Measurements from ENCODE around the gene LRRC74A.
"Not testable (repeated sequence)": the region's sequence is repeated elsewhere in the genome, so short reads cannot be mapped to it uniquely, and the experiment has no call there.

LRRC74A gene

DNA sequence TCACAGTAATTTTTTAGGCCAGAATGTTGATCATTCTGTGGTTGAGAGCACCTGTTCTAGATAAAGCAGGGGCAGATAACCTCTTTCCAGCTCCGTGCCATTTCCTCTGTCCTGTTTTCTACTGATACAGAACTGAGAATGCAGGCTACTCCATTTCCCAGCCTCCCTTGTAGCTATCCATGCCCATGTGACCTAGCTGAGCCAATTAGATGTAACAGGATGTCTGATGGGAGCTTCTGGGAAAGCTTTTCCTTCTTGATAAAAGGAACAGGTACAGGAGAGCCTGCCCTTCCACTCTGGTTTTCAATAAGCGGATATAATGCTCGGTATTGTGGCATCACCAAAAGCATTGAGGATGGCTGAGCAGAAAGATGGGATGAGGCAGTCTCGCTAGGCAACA, 54.2 kb downstream of the LRRC74A start:
- H3K4me3 ChIP-seq (ENCODE audit: low read depth, low read length): no peak overlapping the region
- DNase-seq (ENCODE audit: low read depth): no peak

DNA sequence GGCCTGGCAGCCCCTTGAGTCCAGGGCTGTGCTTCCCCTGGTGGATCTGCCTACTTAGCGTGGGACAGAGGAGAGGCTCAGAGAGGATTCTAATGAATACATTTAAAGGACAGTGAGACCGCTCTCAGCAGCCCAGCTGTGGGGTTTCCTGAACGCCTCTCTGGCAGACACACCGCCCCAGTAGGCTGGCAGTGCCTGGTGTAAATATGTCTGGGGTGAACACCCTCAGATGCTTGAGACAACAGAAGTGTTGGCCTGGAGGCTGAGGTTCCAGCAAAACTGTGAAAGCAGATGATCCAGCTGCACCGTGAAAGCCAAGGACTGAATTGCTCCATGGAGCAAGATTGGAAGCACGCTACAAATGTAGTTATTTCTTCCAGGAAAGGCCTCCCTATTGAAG, 55.1 kb downstream of the LRRC74A start:
- DNase-seq (ENCODE audit: low read depth): no peak
- H3K4me3 ChIP-seq (ENCODE audit: low read depth, low read length): no peak overlapping the region

DNA sequence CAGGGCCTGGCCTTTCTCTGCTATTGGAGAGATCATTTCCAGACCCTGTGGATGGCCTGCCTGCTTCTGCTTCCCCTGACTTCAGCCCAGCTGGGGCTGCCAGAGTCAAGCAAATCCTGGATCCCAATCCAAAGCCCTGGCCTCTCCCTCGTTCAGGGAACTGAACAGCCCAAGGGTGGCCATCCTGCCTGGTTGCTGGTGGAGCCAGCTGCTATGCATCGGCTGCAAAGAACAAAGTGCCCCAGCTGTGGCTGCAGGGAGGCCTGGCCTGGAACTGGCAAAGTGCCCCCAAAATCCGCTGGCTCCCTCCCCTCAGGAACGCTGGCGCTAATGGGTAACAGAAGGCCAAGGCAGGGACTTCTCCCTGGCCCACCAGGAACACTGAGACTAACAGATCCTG, 56.4 kb downstream of the LRRC74A start:
- H3K4me3 ChIP-seq (ENCODE audit: low read depth, low read length): no peak overlapping the region
- DNase-seq (ENCODE audit: low read depth): no peak

DNA sequence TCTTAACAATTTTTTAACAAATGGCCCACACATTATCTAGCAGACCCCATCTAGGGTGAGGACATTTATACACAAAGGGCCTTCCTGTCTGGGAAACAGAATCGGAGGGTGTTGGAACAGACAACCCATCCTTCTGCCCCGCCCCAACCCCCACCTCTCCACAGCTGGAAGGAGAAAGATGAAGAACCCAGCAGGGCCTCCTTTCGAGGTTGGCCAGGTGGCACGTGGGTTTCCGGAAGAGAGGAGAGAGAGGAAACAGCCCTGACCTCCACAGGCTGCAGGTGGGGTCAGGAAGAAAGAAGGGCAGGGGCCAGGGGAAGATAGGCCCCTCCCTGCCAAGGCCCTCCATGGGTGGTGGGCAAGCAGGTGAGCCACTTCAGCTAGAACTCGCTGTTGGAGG, 57.2 kb downstream of the LRRC74A start:
- H3K4me3 ChIP-seq (ENCODE audit: low read depth, low read length): no peak overlapping the region
- DNase-seq (ENCODE audit: low read depth): no peak

DNA sequence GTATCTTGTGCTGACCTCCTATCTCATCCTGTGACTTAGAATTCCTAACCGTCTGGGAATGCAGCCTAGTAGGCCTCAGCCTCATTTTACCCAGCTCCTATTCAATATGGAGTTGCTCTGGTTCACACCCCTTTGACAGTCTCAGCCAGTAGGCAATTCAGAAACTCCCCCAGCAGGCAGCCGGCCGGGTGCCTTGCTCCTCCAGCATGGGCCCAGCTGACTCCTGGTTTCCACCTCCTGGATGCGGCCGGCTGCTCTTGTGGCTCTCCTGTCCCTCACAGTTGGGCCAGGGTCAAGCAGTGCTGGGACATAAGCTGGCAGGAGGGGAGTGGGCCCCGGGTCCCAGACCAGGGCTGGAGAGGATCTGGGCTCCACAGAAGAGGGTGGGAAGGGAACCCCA, 58.2 kb downstream of the LRRC74A start:
- H3K4me3 ChIP-seq (ENCODE audit: low read depth, low read length): no peak overlapping the region
- no peak for DNase-seq (ENCODE audit: low read depth)

DNA sequence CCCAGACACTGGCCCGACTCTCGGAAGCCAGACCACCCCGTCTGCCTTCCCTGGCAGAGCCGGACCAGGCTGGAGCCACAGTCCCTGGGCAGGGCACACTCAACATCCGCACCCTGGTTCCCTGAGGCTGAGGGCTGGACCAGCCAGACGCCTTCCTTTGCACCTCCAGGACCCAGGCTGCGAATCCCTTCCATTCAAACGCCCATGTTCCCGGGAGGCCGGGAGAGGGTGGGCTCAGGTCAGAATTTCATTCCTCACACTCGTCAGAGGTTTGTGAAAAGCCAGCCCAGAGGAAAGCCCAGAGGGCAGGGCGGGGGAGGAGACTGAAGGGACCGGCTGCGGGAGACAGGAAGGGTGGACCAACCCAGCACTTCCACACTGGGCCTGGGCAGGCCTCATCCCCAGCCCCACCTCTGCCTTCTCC, 58.7 kb downstream of the LRRC74A start:
- no peak overlapping the region for H3K4me3 ChIP-seq (ENCODE audit: low read depth, low read length)
- DNase-seq (ENCODE audit: low read depth): no peak

DNA sequence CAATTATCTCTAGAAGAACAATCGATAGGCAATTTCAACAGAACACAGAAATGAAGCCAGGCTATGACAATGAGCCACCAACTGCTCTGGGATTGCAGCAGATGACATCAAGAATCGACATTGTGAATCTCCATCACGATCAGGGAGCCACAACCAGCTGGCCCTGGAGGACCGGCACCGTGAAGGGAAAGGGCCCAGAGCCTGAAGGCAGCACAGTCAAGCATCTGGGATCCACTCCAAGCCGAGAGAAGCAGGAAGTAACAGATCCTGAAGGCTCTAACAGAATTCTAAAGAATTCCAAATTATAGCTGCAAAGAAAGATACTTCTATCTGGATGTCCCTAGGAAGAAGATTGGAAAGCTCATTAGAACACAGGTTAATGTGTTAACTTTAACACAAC, 61.0 kb downstream of the LRRC74A start:
- H3K4me3 ChIP-seq (ENCODE audit: low read depth, low read length): no peak overlapping the region

DNA sequence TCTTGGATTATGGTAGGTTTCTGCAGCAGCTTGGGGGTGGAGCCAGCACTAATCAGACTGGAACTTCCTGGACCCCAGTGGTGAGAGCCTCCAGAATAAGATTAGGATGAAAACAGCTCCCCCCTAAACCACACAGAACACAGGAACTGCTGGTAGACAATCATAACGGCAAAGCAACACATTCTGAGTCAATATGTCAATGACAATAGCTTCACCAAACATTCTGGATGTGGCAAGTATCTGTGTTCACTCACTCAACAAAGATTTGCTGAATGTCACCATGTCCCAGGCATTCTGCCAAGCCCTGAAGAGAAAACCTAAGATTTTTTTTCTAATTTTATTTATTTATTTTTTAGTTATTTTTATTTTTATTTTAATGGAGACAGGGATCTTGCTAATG, 65.2 kb downstream of the LRRC74A start:
- no peak overlapping the region for H3K4me3 ChIP-seq (ENCODE audit: low read depth, low read length)
- no peak for DNase-seq (ENCODE audit: low read depth)

More for the DNA sequence above, 61.0 kb downstream of the LRRC74A start:
- no peak for DNase-seq (ENCODE audit: low read depth)

DNA sequence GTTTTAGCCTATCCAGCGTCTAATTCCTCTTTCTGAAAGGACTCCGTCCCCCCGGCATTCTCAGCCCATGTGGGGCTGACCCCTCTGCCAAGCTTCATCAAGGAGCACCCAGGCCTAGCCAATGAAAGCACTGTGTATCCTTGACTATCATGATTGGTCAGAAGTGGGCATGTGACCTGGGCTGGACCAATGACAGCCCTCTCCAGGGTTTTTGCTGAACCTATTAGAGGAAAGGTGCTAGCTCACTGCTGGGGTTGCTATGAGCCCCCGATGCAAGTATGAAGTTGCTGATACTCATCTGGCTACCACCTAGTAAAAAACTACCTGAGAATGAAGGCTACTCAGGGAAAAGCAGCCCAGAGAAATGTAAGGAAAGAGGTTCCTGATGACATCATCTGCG, 68.1 kb downstream of the LRRC74A start:
- H3K4me3 ChIP-seq (ENCODE audit: low read depth, low read length): no peak overlapping the region
- DNase-seq (ENCODE audit: low read depth): no peak

DNA sequence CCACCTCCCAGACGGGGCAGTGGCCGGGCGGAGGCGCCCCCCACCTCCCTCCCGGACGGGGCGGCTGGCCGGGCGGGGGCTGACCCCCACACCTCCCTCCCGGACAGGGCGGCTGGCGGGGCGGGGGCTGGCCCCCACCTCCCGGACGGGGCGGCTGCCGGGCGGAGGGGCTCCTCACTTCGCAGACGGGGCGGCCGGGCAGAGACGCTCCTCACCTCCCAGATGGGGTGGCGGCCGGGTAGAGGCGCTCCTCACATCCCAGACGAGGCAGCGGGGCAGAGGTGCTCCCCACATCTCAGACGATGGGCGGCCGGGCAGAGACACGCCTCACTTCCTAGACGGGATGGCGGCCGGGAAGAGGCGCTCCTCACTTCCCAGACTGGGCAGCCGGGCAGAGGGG, 71.8 kb downstream of the LRRC74A start:
- DNase-seq (ENCODE audit: low read depth); H3K4me3 ChIP-seq (ENCODE audit: low read depth, low read length): not testable (repeated sequence)

DNA sequence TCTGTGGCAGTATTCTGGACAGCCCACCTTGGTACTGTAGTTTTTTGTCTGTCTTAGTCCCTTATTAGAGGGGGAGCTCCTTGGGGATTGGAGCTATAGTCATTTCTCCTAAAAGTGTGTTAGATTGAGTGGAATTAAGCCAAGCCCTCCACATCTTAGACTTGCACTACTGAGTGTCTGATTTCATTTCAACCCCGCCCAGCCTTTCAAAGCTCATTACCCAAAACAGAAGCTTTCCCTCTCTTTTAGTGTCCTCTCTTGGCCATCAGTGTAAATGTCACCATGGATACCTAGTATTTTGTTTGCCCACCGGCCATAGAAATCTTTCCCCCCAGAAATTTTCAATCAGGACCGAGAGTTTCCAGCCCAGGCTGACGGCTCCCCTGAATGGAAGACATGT, 74.5 kb downstream of the LRRC74A start:
- DNase-seq (ENCODE audit: low read depth): no peak
- H3K4me3 ChIP-seq (ENCODE audit: low read depth, low read length): no peak overlapping the region

DNA sequence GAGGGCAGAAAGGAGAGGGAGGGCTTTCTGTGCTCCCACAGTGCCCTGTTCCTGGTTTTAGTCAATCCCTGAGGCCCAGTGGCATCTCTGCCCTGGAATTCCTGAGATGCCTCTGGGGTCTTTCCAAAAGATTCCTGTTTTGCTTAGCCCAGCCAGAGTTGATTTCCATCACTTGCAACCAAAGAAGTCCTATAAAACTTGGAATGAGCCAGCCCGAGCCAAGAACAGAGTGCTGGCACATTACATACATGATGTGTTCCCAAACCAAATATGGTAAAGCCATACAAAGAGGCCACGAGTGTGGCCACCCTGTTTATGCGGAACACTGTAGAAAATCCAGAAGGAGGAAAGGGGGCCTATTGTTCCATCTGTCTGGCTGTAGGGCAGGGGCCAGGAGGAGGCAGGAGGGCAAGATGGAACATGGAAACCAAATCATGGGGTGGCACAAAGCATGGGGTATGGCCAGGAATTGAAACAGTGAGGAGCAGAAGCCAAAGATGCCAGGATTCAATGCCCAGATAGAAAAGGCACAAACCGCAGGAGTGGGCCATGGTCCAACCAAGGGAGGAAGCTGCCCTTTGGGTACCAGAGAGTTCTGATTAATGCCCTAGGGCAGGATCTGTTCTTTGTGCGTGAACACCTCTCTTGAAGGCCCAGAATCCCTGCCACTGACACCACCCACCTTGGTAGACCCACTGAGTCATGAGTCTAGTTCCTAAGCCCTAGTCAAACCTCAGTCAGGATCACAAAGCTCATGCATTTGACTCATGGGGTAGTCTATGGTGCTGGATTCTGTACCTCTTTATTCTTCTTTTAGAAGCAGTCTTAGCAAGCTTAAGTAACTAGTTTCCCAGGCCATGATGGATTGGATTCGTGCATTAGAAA, 75.2 kb downstream of the LRRC74A start:
- no peak overlapping the region for H3K4me3 ChIP-seq (ENCODE audit: low read depth, low read length)
- DNase-seq (ENCODE audit: low read depth): no peak

DNA sequence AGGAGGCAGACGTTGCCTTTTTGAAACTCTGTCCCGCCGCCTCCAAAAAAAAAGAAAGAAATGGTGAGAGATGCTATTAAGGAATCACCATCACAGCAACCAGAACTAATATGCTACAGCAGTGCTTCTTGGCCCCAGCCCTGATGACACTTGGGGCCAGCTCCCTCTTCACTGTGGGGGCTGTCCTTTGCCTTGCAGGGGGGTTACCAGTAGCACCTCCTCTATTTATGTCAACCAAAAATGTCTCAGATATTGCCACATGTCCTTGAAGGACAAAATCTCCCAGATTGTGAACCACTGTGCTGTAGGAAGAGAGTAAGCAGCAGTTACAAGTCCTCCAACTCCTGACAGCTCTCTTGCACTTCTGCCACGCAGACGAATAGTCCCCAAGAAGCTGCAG, 76.4 kb downstream of the LRRC74A start:
- no peak for DNase-seq (ENCODE audit: low read depth)
- no peak overlapping the region for H3K4me3 ChIP-seq (ENCODE audit: low read depth, low read length)

DNA sequence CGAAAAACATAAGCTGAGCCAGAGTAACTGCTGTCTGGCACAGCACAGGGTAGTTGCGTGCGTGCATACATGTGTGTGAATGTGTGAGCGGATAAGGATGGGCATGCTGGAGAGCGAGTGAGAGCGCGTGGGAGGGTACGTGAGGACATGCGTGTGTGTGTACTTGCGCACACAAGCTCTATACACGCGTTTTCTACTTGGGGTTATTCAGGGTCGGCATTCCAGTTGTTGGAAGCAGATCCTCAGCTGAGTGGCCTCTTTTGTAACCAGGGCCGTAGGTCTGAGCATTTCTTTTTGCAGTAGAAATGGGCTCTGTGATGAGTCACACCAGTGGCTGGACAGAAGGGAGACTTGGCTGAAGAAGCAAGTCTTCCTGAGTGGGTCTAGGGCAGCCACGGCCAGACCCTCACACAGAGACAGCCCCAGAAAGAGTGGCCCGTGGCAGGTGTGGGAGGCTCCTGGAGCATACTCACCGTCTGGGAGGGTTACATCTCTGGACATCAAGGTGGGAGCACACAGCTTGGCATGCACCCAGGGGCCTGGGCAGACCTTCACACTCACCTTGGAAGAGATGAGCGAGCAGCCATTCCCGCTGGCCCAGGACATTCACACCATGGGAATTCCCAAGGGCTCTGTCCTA, 78.0 kb downstream of the LRRC74A start:
- peak; percentile 81 for DNase-seq (ENCODE audit: low read depth)
- no peak overlapping the region for H3K4me3 ChIP-seq (ENCODE audit: low read depth, low read length)

DNA sequence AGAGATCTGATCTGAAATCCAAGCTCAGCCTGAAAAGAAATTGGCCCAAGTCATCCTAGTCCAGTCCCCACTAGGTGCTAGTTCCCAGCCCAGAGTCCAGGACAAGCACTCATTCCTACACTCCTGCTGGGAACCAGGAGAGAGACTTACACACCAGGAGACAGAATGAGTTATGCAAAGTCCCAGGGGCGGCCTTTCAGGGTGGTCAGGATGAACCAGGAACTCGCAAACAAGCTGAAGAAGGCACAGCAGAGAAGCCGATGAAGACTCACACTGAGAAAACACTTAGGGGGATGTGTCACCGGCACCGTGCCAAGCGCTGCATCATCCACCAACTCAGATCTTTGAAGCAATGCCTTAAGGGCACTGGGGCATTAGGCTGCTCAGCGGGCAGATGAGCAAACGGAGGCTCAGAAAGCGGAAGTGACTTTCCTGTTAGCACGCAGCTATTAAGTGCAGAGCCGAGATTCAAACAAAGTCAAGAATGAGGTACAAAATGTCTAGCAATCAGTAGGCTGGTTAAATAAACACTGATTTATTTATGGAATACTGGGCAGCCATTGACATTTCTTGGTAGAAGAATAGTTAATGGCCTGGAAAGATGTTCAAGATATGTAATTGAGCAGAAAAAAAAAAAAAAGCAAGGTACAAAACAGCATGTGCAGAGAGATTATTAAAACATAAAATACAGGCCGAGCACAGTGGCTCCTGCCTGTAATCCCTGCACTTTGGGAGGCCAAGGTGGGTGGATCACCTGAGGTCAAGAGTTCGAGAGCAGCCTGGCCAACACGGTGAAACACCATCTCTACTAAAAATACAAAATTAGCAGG, 78.7 kb downstream of the LRRC74A start:
- no peak overlapping the region for H3K4me3 ChIP-seq (ENCODE audit: low read depth, low read length)
- DNase-seq (ENCODE audit: low read depth): peak; percentile 97

DNA sequence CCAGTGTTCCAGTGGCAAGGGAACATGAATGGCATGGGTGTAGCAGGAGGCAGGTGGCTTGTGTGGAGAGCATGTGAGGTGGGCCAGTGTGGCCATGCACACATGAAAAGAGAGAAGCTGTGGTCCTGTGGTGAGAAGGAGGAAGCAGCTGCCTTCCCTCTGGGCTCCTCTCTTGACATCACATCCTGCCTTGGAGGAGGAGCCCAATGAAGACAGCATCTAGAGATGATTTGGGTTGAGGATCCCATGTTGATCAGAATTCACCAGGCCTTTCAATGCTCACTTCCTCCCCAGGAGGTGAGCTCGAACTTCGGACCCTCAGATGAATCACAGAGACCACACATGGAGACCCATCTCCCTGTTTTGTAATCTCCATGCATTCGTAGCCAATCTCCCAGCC, 82.6 kb downstream of the LRRC74A start:
- DNase-seq (ENCODE audit: low read depth): no peak
- H3K4me3 ChIP-seq (ENCODE audit: low read depth, low read length): no peak overlapping the region

DNA sequence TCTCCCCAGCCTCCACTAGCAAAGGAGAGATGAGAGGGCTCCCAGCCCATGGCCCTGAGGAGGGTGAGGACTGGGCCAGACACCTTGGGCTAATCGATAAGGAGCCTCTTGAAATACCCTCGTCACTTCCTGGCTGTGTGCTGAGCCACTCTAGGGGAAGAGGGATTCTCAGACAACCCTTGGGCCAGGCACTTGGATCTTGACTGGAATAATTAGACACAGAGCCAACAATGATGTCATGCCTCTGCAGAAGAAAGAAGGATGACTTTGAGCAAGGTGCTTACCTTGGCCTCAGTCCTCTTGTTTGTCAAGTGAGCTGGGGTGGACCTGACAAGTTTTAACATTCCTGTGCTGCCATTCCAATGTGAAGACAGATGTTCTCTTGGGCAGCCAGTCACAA, 83.1 kb downstream of the LRRC74A start:
- H3K4me3 ChIP-seq (ENCODE audit: low read depth, low read length): no peak overlapping the region
- DNase-seq (ENCODE audit: low read depth): no peak

DNA sequence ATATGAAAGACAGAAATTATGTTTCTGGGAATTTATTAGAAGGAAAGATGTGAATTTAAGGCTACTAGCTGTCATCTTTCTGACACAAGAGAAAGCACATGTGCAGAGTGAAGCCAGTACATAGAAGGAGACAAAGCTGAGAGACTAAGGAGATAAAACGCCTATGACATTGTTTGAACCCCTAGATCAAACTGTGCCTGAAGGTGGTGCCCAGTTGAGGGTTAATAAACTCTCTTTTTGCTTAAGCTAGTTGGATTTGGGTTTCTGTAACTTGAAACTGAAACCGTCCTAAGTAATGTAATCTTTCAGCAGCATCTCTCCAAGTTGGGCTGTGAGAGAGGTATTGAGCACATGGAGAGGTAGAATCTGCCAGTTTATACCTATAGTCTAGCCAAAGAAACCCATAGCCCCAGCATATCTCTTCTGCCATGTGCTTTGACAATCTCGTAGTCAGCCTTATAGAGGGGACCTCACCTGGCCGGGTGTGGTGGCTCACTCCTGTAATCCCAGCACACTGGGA, 84.2 kb downstream of the LRRC74A start:
- no peak for DNase-seq (ENCODE audit: low read depth)
- H3K4me3 ChIP-seq (ENCODE audit: low read depth, low read length): no peak overlapping the region

DNA sequence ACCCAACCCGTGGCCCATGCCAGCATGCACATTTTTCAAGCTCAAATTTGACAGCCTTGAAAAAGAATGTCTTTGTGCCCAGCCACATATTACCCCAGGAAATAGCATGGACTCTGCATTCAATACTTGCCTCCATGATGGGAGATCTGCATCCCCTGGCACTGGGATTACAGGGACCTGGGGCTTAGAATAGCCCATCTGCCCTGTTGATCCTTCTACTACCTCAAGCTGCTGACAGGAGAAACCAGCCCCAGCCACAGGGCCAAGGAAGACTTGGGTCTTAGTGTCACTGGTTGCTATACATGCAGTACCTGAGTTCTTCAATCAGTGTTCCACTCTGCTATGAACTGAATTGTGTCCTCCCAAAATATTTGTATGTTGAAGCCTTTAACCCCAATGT, 85.3 kb downstream of the LRRC74A start:
- DNase-seq (ENCODE audit: low read depth): no peak
- no peak overlapping the region for H3K4me3 ChIP-seq (ENCODE audit: low read depth, low read length)

DNA sequence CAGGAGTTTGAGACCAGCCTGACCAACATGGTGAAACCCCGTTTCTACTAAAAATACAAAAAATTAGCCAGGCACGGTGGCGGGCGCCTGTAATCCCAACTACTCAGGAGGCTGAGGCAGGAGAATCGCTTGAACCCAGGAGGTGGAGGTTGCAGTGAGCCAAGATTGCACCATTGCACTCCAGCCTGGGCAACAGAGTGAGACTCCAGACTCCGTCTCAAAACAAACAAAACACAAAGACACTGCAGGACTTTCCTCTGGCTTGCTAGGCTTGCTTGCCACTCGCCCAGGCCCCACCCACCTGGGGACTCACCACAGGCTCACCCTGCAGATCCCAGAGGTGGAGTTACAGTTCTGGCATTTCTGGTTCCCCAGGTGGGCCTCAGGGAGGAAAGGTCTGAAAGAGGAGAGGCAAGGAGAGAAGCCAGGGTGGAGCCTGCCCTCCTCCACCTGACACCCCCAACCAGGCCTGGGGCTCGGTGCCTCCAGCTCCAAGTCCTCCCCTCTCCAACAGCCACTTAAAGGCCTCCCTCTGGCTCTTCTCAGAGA, 88.4 kb downstream of the LRRC74A start:
- not testable (repeated sequence) for DNase-seq (ENCODE audit: low read depth)

More for the DNA sequence above, 88.4 kb downstream of the LRRC74A start:
- not testable (repeated sequence) for H3K4me3 ChIP-seq (ENCODE audit: low read depth, low read length)
